Cardiac muscle cell (in vitro differentiated cells and primary cell): ENCODE results near the gene CCDC69. TPM values are rescaled to one million over a fixed set of nuclear protein-coding genes. Genes with fewer than 3 reads are reported as not detected.

Experiments used
- DNase-seq, 2 donors: peaks; one replicate each; pipeline versions ENCODE4 v3.0.0 to v3.0.0-alpha.2; 2010 to 2017; ENCODE audit warnings: low read depth in 1 of 2, low spot score in 1 of 2
- H3K27ac ChIP-seq: fragments of 200-600 bp; sonication (generic); 2 replicates; pipeline ENCODE4 v1.5.1; 2016
- H3K27me3 ChIP-seq: fragments of 200-600 bp; sonication (generic); 2 replicates; pipeline ENCODE4 v1.6.0; 2016; ENCODE audit warnings: control low read depth
- H3K36me3 ChIP-seq: fragments of 200-600 bp; sonication (generic); 2 replicates; pipeline ENCODE4 v1.5.1; 2016; ENCODE audit warnings: control low read depth
- H3K4me1 ChIP-seq: fragments of 200-600 bp; sonication (generic); 2 replicates; pipeline ENCODE4 v1.8.1; 2017; ENCODE audit warnings: low read depth, mild to moderate bottlenecking, mixed run types
- H3K4me3 ChIP-seq: fragments of 200-600 bp; sonication (generic); 2 replicates; pipeline ENCODE4 v1.5.1; 2016; ENCODE audit warnings: mild to moderate bottlenecking
- H3K9me3 ChIP-seq: fragments of 200-600 bp; sonication (generic); 2 replicates; pipeline ENCODE4 v1.5.1; 2017; ENCODE audit warnings: low read depth, mild to moderate bottlenecking, control low read depth
- CTCF ChIP-seq: IDR thresholded peaks from 2 replicates; pipeline ENCODE4 v1.5.1; 2012; ENCODE audit warnings: low read depth, mild to moderate bottlenecking, low read length
- polyA plus RNA-seq: library from polyadenylated mRNA; unstranded; fragments of >200 nt; fragmentation: Nextera tagmentation; extraction: Ambion mirVana; gene quantifications from 2 replicates; pipeline ENCODE4 v1.2.1, GENCODE V29; 2016
- total RNA-seq: library from RNA; depleted of rRNA; stranded (reverse); fragments of >200 nt; gene quantifications from 2 replicates; pipeline ENCODE4 v1.2.3, GENCODE V29; 2016

CCDC69 gene
- total and polyA plus RNA-seq, 2 experiments from 2014 or later, result 70.4 to 104 TPM

- Histone ChIP-seq H3K4me3 (no peak overlapping the region), H3K27ac (no peak overlapping the region), H3K4me1 (peaks cover 24% of the 10 kb centered on the region), H3K9me3 (no peaks in the 10 kb centered on the region), H3K36me3 (no peaks in the 10 kb centered on the region), H3K27me3 (no peaks in the 10 kb centered on the region)
- peak in 1 of 2 donors; percentile 25 for DNase-seq
- peak; percentile 50 for TF ChIP-seq CTCF
Observed at GRCh38 chr5:151219789-151220188, 4.1 kb downstream of the CCDC69 start.

DNA sequence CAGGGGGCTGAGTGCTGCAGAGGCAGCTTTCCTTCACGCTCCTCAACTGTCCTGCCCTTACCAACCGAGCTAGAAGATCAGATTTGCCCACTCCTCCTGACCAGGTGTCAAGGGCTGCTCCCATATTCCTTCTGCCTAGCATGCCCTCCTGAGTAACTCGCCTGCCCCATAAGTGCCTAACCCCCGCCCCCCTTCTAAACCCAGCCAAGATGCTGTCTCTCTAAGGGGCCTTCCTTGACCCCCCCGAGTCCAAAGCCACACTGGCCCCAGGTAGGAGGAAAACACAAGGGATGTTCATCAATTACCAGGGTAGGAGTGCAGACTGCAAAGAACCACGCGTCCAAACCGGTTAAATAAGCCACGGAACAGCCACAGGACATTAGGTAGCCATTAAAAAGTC is 4.8 kb downstream of the CCDC69 start:
- no peak for DNase-seq
- Histone ChIP-seq H3K4me3 (no peak overlapping the region), H3K36me3 (no peaks in the 10 kb centered on the region), H3K27ac (no peak overlapping the region), H3K9me3 (no peaks in the 10 kb centered on the region), H3K4me1 (peaks cover 29% of the 10 kb centered on the region), H3K27me3 (no peaks in the 10 kb centered on the region)
- TF ChIP-seq CTCF, result no peak

GRCh38 chr5:151218177-151218576 is 5.7 kb downstream of the CCDC69 start:
- Histone ChIP-seq H3K27me3 (no peaks in the 10 kb centered on the region), H3K4me3 (no peak overlapping the region), H3K9me3 (no peaks in the 10 kb centered on the region), H3K36me3 (no peaks in the 10 kb centered on the region), H3K4me1 (peaks cover 39% of the 10 kb centered on the region), H3K27ac (no peak overlapping the region)
- TF ChIP-seq CTCF, result no peak
- no peak for DNase-seq

DNA sequence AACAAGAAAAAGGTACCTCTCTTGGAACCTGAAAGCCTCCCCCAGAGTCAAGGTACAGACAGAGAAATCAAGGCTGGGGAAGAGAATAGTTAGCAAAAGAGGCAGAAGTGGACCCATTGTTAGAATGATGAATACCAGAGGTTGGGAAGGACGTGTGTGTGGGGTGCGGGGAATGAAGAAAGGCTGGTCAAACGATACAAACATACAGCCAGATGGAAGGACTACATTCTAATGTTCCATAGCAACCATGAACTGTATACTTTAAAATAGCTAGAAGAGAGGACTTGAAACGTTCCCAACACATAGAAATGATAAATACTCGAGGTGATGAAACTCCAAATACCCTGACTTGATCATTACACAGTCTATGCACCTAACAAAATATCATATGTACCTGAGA is 7.1 kb downstream of the CCDC69 start:
- Histone ChIP-seq H3K9me3 (no peaks in the 10 kb centered on the region), H3K36me3 (no peaks in the 10 kb centered on the region), H3K27me3 (no peaks in the 10 kb centered on the region), H3K27ac (no peak overlapping the region), H3K4me1 (peaks cover 29% of the 10 kb centered on the region), H3K4me3 (no peak overlapping the region)
- TF ChIP-seq CTCF, result no peak
- DNase-seq, result no peak

DNA sequence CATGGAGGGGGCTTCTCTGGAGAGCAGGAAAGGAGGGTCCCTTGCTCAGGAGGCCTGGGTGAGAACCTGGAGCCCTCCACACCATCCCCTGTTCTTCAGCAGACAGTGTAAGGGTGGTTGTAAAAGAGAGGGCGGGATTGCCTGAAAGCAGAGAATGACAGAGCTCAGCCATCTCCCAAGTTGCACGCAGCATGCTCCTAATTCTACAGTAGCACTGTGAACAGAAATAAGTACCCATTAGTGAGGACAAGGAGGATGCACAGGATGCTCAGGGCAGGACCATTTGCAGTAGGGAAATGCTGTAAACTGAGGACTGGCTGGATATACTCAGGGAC is 8.4 kb downstream of the CCDC69 start:
- no peak for DNase-seq
- no peaks in the 10 kb centered on the region for H3K9me3 ChIP-seq
- H3K4me3 ChIP-seq, result no peak overlapping the region
- no peak for TF ChIP-seq CTCF
- H3K36me3 ChIP-seq, result no peaks in the 10 kb centered on the region
- peak overlapping the region; percentile 87 for H3K27ac ChIP-seq
- H3K4me1 ChIP-seq, result peaks cover 26% of the 10 kb centered on the region
- H3K27me3 ChIP-seq, result no peaks in the 10 kb centered on the region
